ENCODE data around the gene CETN1.

CETN1 gene

GRCh38 chr18:580154-580553 lies at the start of gene CETN1:
Gene CETN1, plus strand, starts transcription at chr18:580380. Its CDS starts 29 bp downstream, at chr18:580409.
- FAIRE-seq: no peak

GRCh38 chr18:532018-532417 lies 48.2 kb upstream of the CETN1 start:
- FAIRE-seq: no peak

- no peak for FAIRE-seq
Measured at GRCh38 chr18:532632-533031, 47.5 kb upstream of the CETN1 start.

GRCh38 chr18:533995-534601 lies 46.1 kb upstream of the CETN1 start:
- FAIRE-seq: no peak

GRCh38 chr18:543447-544078 lies 36.6 kb upstream of the CETN1 start:
- FAIRE-seq: no peak

- no peak for FAIRE-seq
Measured at GRCh38 chr18:549967-550366, 30.2 kb upstream of the CETN1 start.

- FAIRE-seq: no peak
Measured at GRCh38 chr18:551404-552061, 28.6 kb upstream of the CETN1 start.

GRCh38 chr18:555705-556457 lies 24.3 kb upstream of the CETN1 start:
- no peak for FAIRE-seq

- FAIRE-seq: no peak
Measured at GRCh38 chr18:564708-565561, 15.2 kb upstream of the CETN1 start.

GRCh38 chr18:565562-566061 lies 14.6 kb upstream of the CETN1 start:
- FAIRE-seq: no peak

GRCh38 chr18:567122-567521 lies 13.1 kb upstream of the CETN1 start:
- no peak for FAIRE-seq

GRCh38 chr18:568731-569130 lies 11.4 kb upstream of the CETN1 start:
- no peak for FAIRE-seq

- FAIRE-seq: no peak
Measured at GRCh38 chr18:570256-570655, 9.9 kb upstream of the CETN1 start.

GRCh38 chr18:570697-571096 lies 9.5 kb upstream of the CETN1 start:
- no peak for FAIRE-seq

GRCh38 chr18:572091-572830 lies 7.9 kb upstream of the CETN1 start:
- FAIRE-seq: no peak

GRCh38 chr18:572831-573289 lies 7.3 kb upstream of the CETN1 start:
- no peak for FAIRE-seq

- no peak for FAIRE-seq
Measured at GRCh38 chr18:573385-573784, 6.8 kb upstream of the CETN1 start.

GRCh38 chr18:574149-574860 lies 5.9 kb upstream of the CETN1 start:
- FAIRE-seq: no peak

GRCh38 chr18:574865-575645 lies 5.1 kb upstream of the CETN1 start:
- FAIRE-seq: no peak

GRCh38 chr18:576924-577323 lies 3.3 kb upstream of the CETN1 start:
- FAIRE-seq: no peak
